ENCODE measurements around the gene CLPSL1.

The CLPSL1 gene

GRCh38 chr6:35757456-35758123 lies 23.2 kb upstream of the CLPSL1 start:
- DNase-seq: peak in 1 of 58 donors; percentile 9

GRCh38 chr6:35759426-35759825 lies 21.4 kb upstream of the CLPSL1 start:
- DNase-seq: no peak

DNA sequence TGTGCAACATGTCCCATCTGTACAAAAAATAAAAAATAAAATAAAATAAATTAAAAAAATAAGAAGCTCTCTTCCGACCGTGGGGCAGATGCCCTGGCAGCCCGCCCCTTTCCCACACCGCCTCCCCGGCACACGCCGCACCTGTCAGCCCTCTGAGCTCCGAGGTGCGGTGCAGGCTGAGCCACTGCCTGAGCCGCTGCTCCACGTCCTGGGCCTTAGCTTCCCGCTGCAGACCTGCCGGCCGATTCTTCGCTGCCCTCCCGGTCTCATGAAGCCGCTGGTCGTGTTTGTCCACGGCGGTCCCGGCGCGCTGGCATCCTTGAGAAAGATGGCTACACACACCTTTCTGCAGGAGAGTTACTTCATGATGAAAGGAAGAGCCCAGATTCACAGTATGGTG lies 15.1 kb upstream of the CLPSL1 start:
- no peak for DNase-seq

DNA sequence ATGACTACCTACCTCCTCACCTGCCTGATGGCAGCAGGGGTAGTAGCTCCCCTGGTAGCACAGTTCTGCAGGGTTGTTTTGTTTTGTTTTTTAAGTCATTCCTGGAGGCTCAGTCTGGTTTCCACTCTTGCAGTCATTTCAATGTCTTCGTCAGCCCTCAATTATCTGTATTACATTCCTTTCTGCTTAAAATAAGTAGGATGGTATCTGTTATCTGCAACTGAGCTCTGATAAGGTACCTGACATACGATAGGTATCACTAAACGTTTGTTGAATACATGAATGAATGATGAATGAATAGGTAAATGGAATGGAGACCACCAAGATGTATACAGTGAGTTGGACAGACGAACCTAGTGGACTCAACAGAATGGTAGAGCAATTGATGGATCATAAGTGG lies 11.6 kb upstream of the CLPSL1 start:
- no peak for DNase-seq

GRCh38 chr6:35771343-35771627 lies 9.5 kb upstream of the CLPSL1 start:
- no peak for DNase-seq

GRCh38 chr6:35774116-35774794 lies 6.6 kb upstream of the CLPSL1 start:
- no peak for DNase-seq

- no peak for DNase-seq
These were observed 5.8 kb upstream of the CLPSL1 start for GRCh38 chr6:35775031-35775430.

DNA sequence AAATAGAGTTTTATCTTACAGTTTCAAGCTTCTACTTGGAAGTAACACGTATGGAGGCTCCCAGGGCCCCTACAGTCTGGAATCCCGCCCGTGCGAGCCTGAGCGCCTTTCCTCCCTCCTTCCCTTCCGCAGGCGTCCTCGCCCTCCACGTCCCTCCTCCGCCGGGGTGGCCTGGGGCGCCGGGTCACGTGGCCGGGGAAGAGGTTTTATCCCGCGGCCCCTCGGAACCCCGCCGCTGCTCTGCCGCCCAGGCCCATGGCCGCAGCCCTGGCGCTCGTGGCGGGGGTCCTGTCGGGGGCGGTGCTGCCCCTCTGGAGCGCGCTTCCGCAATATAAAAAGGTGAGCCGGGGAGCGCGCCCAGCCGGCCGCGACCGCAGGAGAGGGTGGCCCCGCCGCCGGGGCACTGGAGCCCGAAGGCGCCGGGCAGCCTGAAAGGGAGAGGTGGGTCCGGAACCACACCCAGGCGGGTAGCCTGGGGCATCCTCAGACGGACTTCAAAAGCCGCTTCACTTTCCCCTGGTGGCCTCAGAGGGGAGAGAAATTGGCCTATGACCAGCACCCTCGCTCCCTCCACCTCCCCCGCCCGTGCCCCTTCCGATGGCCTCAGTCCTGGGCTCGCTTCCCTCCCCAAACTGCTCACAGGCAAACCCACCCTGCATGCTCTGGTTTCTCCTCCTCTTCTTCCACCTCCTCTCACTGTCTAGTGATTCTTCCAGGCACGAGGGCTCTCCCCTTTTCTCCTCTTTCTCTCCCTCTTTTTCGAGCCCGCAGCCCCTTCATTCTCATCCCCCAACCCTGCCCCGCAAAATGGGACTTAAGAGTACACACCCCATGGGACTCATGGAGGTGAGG lies 4.2 kb upstream of the CLPSL1 start, which contains the start of gene CLPSL2:
Gene CLPSL2 (plus strand): TSS at position 235 of the 852 bp plus-strand sequence. CDS start 21 bp downstream, at position 256.
- DNase-seq: peak in 1 of 58 donors; percentile 7

- no peak for DNase-seq
These were observed 3.3 kb upstream of the CLPSL1 start for GRCh38 chr6:35777356-35778102.

GRCh38 chr6:35778437-35778836 lies 2.4 kb upstream of the CLPSL1 start:
- no peak for DNase-seq

- no peak for DNase-seq
These were observed 471 bp downstream of the CLPSL1 start for GRCh38 chr6:35781290-35781689.

DNA sequence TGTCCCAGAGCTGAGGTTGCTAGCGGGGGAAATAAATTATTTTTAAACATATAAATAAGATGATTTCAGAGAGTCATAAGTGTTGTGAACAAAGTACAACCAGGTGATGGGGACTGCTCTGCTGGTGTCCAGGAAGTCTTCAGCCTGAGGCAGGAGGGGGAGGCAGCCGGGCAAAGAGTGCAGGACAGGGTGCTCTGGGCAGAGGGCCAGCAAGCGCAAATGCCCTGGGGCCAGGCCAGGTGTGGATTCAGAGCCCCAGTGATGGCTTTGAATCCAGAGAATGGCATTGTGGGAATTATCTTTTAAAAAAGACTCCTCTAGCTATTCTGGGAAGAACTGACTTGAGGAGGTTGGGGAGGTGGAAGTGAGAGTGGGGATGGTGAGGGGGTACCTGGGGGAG lies 1.6 kb downstream of the CLPSL1 start:
- no peak for DNase-seq

- DNase-seq: no peak
These were observed 3.4 kb downstream of the CLPSL1 start for GRCh38 chr6:35784200-35784599.

DNA sequence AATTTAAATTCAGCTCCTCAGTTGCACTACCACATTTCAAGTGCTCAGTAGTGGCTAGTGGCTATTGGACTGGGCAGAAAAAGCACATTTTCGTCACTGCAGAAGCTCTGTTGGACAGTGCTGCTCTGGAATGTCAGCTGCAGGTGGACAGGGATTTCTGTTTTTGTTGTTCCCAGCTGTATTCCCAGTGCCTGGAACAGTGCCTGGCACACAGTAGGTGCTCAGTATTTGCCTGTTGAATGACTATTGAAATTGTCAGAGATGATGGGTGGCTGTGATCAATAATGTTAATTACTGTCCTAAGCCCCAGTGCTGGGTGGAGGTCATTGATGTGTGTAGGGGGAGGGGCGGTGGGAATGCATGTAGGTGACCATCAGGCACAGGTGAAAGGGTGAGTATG lies 5.5 kb downstream of the CLPSL1 start:
- no peak for DNase-seq

DNA sequence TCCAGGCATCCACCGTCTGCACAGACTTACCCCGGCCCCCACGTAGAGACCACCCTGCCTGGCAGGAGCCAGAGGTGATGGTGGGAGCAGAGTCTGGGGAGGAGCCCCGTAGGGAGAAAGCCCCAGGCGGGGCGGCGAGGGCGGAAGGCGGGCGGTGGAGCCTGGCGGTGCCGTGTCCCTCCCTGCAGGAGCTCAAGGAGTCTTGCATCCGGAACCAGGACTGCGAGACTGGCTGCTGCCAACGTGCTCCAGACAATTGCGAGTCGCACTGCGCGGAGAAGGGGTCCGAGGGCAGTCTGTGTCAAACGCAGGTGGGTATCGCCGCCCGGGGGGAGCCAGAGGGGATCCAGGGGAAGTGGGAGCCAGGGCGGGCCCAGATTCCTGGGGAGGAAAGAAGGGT lies 6.0 kb downstream of the CLPSL1 start:
- no peak for DNase-seq

GRCh38 chr6:35787266-35788218 lies 6.7 kb downstream of the CLPSL1 start:
- no peak for DNase-seq

DNA sequence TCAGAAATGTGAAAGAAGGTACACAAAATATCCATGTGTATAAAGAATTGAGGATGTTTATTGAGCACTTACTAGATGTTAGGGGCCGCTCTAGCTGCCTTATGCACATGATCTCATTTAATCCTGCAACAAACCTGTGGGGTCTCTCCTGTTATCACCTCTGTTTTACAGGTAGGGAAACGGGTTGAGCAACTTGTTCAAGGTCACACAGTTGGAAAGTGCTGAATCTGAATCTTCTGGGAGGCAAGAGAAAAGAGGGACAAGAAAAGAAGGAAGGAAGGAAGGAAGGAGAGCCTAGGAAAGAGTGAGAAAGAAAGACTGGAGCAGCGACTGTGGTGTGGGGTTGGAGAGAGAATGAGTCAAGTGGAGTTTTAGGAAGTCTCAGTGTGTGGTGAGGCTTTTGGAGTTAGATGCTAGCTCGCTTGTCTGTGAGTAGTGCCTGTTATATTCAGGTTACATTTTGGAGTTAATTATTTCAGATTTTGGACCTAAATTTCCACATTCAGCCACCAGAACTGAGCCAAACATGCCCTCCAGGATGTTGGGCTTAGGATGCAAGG lies 7.7 kb downstream of the CLPSL1 start:
- DNase-seq: no peak

- no peak for DNase-seq
These were observed 9.9 kb downstream of the CLPSL1 start for GRCh38 chr6:35790683-35791082.

GRCh38 chr6:35794536-35795452 lies 14.0 kb downstream of the CLPSL1 start:
- no peak for DNase-seq

All from anterior cingulate cortex (tissue), 58 donors.